HG02970 (cell line): ENCODE results near the gene INTS6.
"Not testable (repeated sequence)": the region's sequence is repeated elsewhere in the genome, so short reads cannot be mapped to it uniquely, and the experiment has no call there.

Source experiments
- ATAC-seq: cut with Tn5 transposase; IDR thresholded peaks from one replicate; pipeline ENCODE4 v1.9.1; 2021; ENCODE audit warnings: mild to moderate bottlenecking, moderate library complexity, moderate number of reproducible peaks; ENCODE audit not compliant: unreplicated experiment, low FRiP score

Gene INTS6

DNA sequence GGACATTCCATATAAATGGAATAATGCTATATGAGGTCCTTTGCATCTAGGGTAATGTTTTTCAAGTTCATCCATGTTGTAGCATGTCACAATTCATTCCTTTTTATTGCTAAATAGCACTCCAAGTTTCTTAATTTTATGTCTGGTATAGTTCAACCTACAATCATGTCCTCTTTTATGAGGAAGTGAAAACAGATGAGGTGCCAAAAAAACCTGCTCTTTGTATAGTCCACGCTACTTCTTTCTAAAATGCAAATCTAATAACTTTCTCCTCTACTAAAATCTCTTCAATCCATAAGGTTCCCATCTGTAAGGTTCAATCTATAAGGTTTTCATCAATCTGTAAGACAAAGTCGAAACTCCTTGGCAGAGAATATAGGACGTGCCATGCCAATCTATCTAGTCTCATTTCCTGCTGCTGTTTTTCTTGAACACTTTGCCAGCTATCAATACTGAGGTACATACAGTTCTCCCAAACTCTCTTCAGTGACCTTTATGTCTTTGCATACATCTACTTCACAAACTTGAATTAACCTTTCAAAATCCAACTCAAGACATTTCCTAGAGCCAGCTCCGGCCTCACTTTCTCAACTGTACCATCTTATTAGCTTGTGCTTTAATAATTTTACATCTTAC is 33.7 kb downstream of the INTS6 start:
- no peak for ATAC-seq

DNA sequence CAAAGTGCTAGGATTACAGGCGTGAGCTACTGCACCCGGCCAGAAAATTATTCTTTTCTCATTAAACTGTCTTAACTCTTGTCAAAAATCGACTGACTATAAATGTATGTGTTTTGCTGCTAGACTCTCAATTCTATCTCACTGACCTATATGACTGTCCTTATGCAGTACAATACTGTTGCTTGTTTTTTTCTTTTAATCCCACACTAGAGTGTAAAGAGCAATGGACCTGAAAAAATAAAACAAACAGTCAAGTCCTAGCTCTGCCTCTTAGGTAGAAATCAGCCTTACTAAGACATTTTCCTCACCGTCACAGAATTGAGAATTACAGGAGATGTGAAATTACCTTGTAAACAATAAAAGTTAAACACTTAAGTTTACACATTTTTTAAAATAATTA is 35.1 kb downstream of the INTS6 start:
- no peak for ATAC-seq

DNA sequence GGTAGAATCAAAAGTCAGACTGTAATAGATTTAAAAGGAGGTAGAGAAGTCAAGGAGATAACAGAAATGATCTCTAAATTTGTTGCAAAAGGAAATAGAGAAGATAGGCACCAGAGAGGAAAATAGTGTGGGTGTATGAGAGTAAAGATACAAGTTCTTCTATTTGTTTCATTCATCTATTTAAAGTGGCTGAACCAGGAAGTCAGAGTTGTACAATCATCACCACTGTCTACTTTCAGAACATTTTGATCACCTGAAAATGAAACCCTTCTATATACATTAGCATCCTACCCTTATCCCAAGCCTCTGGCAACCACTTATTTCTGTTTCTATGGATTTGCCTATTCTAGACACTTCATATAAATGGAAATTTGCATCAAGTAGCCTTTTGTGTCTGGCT is 36.7 kb downstream of the INTS6 start:
- no peak for ATAC-seq

DNA sequence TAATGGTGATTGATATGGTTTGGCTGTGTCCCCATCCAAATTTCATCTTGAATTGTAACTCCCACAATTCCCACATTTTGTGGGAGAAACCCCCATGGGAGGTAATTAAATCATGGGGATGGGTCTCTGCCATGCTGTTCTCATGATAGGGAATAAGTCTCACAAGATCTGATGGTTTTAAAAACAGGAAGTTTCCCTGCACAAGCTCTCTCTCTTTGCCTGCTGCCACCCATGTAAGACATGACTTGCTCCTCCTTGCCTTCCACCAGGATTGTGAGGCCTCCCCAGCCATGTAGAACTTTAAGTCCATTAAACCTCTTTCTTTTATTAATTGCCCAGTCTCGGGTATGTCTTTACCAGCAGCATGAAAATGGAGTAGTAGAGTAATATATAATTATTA is 37.5 kb downstream of the INTS6 start:
- ATAC-seq, result not testable (repeated sequence)

DNA sequence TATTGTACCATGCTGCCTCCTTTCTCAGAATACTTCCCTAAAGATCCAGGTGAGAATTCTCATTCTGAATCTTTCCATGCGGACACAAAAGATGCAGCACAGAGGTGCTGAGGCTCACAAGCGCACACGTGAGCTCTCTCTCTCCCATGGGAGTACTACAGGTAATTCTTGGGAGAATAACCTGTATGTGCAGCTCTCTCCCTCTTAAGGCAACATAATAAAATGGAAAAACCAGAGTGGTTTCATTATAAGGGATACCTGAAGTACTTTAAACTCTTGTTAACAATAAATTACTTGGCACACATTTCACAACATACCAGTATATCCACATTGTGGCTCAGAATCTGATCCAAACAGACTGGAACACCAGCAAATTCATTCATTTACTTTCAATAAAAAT is 40.4 kb downstream of the INTS6 start:
- no peak for ATAC-seq

DNA sequence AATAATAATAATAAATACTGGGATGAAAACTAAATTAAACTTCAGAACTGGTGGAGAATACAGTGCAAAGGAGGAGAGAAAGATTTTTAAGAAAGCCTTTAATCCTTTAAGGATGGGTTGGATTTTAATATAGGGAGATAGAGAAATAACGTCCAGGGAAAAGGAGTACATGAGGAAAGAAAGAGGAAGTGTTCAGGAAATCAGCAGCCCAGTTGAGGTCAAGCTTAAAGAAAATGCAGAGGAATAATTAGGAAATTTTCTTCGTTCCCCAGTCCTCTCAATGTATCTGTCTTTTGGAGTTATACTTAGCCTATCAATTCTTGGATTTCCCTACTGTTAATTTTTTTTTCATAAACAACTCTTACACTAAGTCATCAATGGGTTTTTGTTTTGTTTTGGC is 47.7 kb downstream of the INTS6 start:
- ATAC-seq, result no peak

DNA sequence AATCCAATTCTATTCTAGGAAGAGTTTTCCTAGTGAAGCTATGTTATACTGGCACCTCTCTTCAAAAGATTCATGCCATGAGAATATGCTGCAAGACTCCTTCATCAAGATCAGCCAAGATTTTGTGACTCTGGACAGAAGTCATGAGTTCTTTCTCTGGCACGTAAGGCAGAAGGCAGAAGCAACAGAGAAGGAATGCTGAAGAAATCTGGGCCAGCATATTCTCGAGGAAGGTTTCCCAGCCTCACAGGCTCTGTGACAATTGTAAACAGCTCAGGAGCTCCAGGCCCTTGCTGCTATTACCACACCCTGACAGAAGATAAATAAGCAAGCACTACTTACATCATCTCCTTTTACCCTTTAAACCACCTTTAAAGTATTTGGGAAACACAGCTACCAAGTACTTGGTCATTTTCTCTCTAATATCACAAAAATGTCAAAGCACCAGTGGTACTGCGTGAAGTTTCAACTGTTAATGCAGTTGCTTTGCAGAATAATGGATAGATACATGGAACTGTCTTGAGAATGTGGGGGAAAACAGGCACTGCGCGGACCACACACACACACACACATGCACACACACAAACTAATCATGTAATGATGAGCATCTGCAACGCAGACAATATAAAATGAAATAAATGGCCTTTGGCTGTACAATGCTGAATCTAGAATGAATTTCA is 55.4 kb downstream of the INTS6 start:
- no peak for ATAC-seq

DNA sequence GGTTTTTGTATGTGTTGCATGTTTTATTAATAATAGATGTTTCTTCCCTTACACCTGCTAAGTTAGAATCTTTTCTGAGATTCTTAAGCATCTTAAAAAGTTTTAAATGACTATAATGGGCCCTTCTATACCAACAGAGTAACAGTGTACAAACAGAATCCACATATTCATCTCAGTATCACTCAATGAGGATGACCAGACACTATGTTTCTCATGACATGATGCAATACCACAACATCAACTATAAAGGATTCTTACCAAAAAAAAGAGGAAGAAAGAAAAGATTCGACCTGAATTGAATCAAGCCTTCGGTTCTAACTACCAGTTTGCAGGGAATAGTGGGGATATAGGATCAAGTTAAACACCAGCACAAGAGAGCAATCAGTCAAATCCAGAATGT is 56.5 kb downstream of the INTS6 start:
- ATAC-seq, result no peak

DNA sequence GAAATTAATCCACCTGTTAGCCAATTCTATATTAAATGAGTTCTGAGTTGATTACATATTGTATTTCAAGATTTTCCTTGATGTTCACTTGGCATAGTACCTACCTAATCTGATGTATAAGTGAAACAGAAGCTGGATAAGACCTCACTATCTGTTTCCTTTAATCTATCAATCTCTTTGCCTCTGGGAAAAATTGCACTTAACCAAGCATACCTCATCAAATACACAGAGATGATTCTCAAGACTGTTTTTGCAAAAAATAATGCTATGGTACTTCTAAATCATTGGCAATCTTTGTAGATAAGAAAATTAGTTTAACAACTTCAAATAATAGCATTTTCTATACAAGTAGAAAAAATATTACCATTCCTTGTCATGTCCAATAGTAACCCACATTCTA is 58.1 kb downstream of the INTS6 start:
- no peak for ATAC-seq

DNA sequence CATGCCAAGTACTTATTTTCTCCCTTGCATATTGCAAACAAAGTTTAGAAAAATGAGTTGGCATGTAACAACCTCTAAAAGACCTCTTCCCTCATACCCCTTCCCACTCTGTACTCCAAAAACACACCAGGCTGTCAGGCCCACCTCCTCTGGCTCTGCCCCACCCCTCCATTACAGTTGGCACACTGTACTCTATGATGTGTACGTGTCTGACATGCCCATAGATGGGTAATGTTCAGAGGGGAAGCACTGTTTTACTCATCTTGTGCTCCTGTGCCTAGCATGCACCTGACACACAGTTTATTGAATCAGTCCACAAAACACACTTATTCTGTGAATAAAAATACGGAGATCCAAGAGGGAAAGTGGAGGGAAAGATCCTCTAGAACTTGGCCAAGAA is 67.7 kb downstream of the INTS6 start:
- ATAC-seq, result no peak

DNA sequence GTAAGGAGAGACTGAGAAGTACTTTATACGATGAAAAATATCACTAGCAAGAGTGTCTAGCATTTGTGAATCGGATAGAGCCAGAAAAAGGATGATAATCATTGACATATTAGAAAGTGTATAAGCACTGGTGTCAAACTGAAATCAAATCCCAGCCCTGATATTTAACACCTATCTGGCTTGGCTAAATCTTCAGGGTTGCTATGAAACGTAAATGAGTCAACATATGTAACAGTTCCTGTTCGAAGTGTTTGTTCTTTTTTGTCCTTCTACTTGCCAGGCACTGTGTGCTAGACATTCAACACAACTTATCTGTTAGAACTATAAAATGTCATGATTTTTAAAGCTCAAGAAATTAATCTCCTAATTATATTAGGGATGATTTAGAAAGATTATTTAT is 72.6 kb downstream of the INTS6 start:
- no peak for ATAC-seq

DNA sequence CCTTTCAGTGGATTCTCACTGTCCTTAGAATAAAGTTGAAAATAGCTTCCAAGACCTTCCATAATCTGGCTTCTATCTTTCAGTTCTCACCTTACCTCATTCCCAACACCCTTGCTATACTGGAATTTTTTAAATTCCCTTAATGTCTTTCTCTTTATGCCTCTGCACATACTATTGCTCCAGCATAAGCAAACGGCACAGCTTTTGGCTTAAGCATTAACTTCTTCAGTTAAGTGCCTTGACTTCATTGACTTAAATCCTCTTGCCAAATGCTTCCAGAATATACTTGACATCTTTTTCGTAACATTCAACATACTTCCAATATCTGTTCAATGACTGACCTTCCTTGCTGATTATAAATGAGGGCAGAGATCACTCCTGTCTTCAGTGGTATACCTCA is 79.4 kb downstream of the INTS6 start:
- ATAC-seq, result no peak

DNA sequence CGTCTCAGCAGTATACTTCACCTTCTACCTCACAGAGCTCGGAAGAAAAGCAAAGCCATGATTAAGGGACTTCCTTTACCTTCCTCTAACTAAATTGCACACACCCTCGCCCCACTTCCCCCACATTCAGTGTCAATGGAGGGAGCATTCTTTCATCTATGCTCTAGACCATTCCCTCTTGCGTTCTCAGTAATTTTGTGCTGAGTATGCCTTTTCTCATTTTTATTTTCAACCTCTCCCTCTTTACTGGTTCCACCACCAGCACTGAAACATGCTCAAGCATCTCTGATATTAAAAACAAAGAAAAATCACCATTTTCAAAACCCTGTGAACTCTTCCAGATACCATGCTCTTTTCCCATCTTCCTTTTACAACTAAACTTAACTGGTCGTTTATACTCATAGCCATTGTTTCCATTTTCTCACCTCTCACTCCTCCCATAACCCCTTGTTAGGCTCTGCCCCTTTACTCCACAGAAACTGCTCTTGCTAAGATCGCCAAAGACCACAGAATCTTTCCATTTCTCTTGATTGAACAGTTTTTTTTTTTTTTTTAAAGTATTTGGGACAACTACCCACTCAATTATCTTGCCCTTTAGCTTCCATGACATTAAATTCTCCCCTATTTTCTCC is 81.0 kb downstream of the INTS6 start:
- ATAC-seq, result no peak

DNA sequence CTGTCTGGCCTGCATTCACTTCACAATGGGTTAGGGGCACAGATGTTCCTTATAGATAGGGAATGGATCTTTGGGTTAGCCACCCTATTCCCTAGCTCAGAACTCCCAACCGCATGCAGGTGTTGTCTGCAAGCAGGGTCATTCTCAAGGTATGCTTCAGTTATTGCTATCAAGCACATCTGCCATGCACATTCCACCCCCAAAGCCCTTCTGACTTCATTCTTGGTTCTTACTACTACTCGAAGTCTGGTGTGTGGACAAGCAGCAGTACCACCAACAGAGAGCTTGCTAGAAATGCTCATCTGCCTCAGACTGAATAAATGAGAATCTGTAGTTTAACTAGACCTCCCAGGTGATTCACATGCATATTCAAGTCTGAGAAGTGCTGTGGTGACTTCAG is 82.0 kb downstream of the INTS6 start:
- no peak for ATAC-seq

DNA sequence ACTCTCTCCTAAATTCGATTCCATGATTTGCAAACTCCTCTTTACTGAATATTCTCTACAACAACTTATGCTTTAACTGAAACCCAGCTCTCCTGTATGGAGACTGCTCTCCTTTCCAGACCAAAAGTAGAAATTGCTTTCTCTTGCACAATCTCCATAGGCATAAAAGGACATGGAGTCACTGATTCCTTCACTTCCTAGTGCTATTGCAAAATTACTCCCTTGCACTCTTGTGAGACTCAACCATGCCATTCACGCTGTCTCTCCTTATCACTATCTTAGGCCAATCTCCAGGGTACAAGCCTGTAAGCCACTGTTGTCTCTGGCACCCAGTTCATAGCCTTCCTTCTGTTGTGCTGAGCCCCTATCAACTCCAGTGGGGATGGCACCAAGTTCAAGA is 82.7 kb downstream of the INTS6 start:
- ATAC-seq, result no peak

DNA sequence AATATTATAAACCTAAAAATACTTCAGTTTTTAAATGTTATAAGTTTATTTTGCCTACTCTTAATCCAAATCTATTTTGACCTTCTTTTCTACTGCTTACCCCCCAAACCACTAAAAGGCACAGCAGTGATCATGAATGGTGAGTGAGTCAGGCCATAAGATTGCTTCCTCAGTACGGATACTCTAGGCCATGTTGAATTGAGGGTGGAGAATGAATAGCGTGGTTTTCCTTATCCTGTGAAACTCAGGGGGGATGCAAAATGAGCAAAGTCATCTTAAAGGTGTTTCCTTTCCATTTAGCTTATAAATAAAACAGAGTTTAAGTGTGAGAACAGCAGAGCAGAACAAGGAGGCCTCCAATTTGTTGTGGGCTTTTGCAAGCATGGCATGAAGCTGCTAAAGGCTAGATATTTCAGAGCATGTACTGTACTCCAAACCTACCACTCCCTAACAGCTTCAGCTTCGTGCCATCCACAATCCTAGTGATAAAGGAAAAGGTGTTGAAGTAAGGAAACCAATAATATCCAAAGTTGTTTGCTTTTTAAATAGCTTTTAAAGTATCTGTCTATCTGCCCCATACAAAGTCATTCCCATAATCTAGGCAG is 88.3 kb downstream of the INTS6 start:
- no peak for ATAC-seq

DNA sequence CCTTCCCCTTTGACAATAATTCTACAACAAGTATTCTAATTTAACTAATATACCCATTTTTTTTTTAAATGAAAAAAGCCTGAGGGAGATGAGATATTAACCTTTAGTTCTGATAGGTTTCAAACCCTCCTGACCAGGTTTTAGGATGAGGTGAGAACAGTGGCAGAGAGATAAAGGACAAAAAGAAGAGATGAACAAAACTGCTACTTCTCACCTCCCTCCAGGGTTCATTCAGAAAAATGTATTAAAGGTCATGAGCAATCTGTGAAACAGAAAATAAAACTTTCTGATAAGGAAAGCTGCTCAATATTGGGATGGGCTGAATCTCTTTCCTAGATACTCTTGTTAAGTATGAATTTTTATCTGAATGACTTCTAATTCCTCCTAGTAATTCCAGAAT is 89.2 kb downstream of the INTS6 start:
- ATAC-seq, result no peak

DNA sequence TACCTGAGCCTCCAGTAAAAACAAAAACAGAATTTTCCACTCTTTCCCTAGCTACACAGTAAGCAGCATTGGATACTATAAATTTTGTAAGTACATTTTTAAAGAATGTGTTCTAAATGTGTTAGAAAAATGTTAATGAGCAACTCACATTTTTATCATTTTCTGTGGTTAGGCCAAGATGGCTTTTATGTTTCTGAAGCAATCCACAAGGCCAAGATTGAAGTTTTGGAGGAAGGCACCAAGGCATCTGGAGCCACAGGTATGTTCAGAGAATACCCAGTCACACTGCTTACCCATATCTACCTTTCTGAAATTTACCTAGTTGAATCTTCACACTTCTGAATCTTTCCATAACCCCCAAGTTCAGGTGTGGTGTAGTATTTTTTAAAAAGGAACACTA is 91.7 kb downstream of the INTS6 start:
- no peak for ATAC-seq

DNA sequence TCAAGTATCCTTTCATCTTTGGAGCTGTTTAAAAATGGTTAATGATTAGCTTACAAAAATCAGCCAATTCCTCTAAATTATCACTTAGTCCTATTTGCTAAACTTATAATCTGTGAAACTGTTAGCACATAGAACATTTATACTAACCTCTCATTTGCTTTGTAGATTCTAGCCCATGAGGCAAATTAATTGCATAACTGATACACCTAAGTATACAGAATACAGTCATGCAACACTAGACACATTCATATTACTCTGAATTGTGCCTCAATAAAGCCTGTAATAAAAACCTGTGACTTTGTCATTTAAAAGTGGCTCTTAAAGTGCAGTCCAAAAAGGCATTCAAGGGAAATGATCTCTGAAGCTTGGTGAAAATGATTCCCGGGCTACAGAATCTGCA is 92.3 kb downstream of the INTS6 start:
- no peak for ATAC-seq

DNA sequence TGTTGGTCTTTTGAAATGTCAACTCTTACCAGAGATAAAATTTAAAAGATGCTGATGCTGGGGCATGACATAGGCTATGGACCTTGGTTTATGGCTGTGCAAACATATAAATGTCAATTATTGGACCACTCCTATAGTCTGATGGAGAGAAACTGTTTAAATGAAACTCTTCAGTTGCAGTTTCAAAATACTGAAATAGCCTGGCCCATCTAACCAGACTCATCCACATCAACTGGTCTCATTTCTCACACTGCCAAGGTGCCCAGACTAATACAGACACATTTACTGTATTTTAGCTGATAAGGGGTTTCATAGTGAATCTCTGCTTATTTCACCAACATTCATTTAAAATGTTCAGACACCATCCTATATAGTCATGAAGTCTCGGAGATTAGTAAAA is 93.5 kb downstream of the INTS6 start:
- ATAC-seq, result no peak

DNA sequence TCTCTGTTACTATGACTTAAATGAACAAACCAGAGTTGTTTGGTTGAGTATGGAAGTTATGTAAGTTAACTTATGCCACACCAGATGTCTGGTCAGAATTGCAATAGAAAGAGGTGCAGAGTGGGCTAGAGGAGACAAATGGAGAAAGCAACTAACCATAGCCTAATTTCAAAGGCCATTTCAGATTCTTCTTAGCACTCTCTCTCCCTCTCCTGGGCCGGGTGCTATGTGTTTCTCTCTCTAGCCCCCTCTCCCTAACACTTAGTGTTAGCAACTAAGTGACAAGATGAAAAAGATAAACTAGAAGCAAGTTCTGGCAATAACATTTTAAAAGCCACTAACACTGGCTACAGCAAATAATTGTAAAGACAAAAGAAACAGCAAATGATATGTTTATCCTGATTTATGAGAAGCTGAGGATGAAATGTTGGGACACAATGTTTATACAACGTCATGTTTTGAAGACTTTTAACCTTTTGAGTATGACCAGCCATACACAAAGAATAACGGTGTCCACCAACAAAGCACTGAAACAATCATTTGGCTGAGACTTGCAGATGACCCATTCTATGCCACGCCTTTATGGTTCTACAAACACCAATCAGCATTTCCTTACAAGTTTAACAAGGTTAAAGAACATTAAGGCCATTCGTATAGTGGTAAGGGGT is 94.8 kb downstream of the INTS6 start:
- ATAC-seq, result no peak
